OCI-M2 (cell line): ENCODE results near the gene PRICKLE2.

Experiments used
- DNase-seq: peaks from one replicate; lab custom pipeline; 2025; ENCODE audit not compliant: unreplicated experiment; lab: John Stamatoyannopoulos, UW

The PRICKLE2 gene

DNA sequence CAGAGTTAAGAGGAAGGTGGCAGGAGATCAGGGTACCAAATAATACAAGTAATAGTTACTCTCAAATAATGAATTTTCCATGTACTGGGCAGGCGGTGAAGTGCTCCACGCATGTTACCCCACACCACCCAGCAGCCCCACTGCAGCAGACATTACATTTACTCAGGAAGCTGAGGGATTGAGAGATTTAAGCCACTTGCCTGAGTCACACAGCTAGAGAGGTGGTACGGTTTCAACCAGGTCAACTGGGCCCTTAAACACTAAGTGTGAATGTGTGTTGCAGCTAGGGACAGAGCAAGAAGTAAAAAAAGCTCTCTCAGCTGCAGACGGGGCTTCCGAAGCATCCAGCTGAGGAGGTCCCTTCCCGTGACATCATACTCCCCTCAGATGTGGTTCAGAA lies 91.3 kb downstream of the PRICKLE2 start:
- DNase-seq, result no peak

DNA sequence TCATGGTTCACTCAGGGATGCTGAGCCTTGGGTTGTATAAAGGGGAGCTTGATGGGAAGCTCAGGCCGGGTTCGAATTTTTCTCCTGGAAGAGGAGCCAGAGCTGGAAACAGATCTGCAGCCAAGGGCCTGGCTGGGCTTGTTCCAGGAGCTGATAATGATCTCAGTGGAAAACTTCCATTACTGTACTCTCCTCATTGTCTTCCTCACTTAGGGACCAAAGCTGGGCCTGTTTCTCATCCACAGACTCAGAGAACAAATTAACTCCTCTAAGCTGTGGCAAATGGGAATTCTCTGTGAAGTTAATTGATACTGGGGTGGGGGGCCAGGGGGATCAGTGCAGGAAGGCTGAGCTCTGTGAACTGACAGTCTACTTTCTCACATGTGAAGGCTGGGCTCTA lies 92.0 kb downstream of the PRICKLE2 start:
- no peak for DNase-seq

DNA sequence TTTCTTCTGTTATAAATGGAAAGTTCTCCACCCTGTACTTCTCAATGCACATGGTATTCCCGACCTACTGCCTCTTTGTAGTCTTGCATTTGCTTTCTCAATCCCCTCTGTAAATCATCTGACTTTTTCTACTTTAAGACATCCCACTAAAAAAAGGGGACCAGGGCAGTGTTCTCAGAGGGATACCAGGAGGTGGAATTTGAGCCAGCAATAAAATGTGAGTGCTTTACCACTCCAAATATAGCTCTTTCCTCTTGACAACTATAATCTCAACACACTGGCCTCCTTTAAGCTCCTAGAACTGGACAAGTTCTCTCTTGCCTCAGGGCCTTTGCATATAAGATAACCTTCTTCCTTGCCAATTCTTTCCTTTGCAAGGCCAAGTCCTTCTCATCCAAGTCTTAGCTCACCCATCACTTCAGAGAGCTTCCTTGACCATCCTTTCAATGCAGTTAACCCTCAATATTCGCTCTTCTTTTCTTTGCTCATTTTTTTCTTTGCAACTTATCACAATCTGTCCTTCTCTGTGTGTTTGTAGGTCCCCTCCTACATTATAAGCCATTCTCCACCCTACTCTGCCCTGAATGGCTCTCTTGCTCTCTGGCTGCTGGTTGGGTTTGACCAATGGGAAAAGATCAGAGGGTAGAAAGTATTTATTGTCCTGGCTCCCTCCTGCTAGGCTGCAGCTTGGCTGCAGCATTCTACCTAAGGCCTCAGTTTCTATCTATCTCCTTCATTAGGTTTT lies 93.4 kb downstream of the PRICKLE2 start:
- DNase-seq, result no peak

DNA sequence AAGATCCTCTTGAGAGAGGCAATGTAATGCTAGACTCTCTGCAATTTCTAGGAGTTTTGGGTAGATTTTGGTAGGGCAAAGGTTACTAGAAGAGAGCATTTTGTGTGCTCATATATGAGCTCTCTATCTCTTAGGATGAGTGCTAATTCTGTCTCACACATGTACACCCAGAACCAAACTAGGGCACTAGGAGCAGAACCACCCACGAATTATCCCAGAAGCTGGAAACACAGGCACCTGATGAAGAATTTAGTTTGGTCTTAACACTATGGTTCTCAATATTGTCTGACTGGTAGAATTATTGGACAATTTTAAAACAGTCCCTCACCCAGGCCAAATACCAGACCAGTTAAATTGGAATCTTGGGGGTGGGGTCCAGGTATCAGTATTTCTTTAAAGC lies 94.8 kb downstream of the PRICKLE2 start:
- DNase-seq, result no peak

DNA sequence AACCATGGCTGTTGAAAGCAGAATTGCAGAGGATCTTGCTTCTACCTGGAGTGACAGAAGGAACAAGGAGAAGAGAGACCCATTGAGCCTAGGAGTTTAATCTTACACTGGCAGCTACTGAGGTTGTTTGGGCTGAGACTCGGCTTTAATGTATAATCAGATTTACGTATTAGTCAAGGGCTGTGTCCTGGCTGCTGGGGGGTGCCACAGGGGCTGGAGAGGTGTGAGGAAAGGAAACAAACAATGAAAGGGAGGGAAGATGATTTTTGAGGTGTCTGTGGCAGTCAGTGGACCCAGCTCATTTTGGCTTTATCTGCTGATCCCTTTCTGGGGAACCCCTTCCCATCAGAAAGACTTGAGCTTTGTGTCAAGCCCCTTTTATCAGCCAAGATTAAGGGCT lies 95.7 kb downstream of the PRICKLE2 start:
- DNase-seq, result no peak

DNA sequence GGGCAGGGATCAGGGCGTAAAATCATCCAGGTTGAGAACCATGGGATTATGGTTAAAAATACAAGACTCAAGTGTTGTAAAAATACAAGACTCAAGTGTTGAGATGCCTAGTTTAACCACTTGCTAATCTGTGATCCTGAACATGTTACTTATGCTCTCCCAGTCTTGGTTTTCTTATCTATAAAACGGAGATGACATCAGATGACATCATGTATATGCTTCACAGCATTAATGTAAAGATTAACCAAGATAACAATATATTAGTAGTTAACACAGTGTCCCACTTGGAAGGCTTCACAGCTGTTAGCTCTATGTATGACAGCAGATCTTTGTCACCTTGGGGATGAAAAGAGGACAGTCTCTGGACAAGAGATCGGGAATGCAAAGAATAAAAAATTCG lies 96.2 kb downstream of the PRICKLE2 start:
- DNase-seq, result no peak

DNA sequence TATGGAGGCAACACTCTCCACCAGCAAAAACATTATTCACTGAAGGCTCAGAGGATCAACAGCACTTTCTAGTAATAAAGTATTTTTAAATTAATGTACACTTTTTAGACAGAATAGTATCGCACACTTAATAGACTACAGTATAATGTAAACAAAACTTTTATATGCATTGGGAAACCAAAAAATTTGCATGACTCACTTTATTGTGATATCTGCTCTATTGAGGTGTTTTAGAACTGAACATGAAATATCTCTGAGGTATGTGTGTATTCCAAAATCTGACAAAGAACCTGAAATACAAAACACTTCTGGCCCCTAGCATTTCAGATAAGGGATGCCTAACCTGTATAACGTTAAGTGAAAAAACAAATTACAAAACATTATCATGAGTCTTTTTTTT lies 99.7 kb downstream of the PRICKLE2 start:
- DNase-seq, result no peak

DNA sequence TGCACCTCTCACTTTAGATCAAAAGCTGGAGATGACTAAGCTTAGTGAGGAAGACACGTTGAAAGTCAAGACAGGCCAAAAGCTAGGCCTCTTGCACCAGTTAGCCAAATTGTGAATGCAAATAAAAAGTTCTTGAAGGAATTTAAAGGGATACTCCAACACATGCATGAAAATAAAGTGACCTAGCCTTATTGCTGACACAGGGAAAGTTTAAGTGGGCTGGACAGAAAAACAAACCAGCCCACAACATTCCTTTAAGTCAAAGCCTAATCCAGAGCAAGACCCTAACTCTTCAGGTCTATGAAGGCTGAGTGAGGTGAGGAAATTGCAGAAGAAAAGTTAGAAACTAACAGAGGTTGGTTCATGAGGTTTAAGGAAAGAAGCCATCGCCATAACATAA lies 101.3 kb downstream of the PRICKLE2 start:
- DNase-seq, result no peak

DNA sequence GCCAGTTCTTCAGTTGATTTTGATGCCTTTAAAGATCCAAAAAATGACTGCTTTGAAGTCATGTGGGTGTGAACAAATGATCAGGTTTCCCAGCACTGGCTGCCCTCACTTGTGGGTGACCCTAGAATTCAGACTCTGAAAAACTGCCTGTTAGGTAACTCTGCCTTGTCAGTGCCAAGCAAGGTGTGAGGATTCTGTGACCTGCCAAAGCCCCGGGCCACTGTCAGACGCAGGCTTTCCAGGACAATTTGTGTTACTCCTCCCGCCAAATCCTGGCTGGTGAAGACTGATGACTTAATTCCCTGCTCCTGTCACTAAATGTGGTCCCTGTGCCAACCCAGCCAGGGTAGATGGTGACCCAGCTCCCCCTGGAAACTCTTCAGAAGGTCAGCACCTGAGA lies 102.8 kb downstream of the PRICKLE2 start:
- no peak for DNase-seq

DNA sequence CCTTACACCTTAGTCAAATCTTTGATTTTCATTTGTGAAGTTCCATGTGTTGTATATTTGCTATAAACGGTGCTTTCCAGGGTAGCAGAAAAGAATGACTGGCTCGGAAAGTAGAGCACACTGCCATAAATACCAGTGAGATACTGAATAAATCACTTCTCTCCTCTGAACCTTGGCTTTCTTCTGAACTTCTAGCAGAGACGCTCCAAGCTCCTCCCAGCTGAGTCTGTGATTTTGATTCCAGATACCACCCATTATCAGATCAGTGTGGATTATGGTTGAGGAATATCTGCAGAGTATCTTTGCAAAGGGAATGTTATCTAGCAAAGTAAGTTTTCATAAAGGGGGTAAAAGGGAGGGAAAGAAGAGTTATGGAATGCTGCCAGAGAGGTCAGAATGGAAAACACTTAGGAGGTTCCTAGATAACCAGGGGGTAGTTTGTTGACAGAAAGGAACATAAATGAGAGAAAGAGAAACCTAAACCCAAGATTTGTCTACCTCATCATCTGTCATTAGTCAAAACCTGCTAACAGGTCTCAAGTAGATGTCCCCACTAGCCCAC lies 103.4 kb downstream of the PRICKLE2 start:
- no peak for DNase-seq

DNA sequence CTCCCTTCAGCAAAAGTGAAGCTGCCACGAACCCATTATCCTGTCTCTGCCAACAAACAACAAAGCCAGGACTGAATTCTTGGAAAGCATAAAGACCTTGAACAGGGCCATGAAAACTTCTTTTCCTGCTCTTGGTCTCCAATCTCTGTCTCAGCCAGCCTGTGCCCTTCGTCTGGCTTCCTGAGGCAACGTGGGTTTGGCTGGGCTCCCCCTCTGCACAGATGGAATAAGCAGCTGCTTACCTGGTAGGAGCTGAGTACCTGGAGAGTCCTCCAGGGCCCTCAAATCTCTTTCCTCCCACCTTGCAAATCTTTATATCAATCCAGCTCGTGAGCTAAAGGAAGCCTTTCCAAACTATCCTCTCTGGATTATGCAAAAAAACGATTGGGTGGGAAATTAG lies 104.4 kb downstream of the PRICKLE2 start:
- no peak for DNase-seq

DNA sequence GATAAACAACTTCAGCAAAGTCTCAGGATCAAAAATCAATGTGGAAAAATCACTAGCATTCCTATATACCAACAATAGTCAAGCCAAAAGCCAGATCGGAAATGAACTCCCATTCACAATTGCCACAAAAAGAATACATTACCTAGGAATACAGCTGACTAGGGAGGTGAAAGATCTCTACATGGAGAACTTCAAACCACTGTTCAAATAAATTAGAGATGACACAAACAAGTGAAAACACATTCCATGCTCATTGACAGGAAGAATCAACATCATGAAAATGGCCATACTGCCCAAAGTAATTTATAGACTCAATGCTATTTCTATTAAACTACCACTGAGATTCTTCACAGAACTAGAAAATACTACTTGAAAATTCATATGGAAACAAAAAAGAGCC lies 107.8 kb downstream of the PRICKLE2 start:
- DNase-seq, result no peak

DNA sequence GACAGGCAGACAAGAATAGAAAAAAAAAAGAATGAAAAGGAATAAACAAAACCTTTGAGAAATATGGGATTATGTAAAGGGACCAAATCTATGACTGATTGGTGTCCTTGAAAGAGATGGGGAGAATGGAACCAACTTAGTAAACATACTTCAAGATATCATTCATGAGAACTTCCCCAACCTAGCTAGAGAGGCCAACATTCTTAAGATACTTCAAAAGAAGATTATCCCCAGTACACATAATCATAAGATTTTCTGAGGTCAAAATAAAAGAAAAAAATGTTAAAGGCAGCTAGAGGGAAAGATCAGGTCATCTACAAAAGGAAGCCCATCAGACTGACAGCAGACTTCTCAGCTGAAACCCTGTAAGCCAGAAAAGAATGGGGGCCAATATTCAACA lies 110.6 kb downstream of the PRICKLE2 start:
- DNase-seq, result no peak

DNA sequence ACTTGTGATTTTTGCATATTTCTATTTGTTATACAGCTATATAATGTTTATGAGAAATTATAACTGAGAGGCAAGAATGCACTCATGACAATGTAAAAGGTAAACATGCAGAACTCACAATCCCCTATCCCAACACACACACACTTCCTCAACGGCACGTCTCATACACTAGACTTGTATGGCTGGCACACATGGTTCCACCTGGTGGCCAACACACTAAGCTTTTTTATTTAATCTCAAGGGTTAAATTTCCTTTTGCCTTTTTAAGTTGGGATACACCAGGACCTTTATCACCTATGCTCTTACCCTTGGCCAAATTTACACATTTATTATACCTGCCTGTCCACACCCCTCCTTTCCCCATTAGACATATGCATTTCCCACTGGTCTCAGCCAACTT lies 113.4 kb downstream of the PRICKLE2 start:
- DNase-seq, result no peak

DNA sequence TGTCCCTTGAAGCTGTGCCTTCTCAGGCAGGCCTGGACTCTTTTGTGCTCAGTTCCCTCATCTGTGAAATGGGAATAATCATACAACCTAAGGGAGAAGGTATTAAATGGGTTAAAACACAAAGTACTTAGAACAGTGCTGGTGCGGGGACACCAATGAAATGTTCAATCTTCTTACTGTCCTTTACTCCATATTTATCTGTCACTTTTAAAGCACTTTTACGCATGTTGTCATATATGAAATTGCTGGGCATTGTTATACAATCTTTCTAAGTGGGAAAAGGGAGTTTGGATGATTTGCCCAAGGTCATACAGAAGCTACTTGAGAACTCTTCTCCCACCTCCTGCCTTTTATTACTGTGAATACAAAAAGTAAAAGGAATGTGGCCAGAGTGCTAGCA lies 114.2 kb downstream of the PRICKLE2 start:
- DNase-seq, result no peak

DNA sequence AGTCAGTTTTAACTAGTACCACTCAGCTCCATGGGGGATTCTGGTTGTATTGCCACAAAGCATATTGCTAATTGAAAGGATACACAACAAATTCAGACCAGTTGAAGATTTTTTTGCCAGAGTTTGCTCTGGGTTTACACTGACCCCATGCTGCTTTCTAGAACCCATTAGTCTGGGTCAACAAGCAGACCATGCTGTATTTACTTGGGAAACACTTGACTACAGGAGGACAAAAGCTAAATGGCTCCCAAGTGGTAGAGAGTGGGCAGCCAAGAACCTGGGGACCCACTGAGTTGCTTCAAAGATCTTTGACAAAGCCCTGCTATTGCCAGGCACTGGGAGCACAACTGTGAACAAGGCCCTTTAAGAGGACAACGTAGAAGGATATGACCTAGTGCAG lies 115.2 kb downstream of the PRICKLE2 start:
- no peak for DNase-seq

DNA sequence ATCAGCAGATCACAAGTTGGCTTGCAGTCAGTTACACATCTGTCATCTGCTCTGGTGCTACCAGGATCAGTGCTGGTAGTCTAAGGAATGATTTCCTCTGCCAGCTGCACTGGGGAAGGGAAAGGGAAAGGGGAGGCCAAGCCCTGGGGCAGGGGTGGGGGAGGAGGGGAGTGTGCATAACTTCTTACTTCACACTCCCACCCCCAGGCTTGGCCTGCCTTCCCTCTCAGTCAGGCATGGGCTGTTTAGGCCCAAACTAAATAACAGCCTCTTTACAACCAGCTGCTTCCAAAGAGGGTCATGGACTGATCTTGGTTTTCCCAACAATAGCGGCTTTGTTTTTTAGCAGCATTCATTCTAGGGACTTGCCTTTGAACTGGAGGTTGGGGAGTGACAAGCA lies 115.8 kb downstream of the PRICKLE2 start:
- no peak for DNase-seq

DNA sequence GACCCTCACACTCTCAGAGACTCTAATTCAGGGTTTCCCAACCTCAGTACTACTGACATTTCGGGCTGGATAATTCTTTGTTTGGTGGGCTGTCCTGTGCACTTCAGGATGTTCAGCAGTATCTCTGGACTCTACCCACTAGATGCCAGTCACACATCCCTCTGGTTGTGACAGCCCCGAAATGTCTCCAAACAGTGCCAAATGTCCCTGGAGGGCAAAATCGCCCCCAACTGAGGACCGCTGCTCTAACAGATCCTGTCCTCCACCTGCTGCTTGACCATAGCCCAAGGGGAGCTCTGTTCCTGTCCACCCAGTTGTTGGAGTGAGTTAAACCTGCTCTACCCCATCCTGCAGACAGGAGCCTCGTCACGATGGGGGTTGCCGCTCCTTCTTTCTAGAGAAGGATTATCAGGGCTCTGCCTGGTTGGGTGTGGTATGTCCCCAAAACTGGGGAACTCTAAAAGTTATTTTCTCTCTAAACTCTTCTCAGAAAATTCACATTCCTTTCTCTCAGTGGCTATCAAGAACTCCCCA lies 116.4 kb downstream of the PRICKLE2 start:
- no peak for DNase-seq

DNA sequence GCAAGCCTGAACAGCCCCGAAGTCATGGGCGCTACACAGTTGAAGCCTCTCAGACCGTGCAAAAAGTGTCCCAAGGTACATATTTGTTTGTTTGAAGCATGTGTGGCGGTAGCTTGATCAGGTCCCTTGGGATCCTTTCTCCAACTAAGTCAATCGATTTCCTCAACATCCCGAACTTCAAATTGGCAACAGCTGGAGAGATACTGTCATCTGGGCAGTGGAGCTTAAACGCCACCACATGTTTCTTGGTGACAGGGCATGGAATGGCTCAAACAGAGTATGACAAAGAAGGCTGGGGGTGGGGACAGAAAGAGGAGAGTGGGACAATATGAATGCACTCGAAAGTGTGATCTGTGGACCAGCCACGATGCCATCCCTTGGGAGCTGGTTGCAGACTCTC lies 117.0 kb downstream of the PRICKLE2 start:
- no peak for DNase-seq

DNA sequence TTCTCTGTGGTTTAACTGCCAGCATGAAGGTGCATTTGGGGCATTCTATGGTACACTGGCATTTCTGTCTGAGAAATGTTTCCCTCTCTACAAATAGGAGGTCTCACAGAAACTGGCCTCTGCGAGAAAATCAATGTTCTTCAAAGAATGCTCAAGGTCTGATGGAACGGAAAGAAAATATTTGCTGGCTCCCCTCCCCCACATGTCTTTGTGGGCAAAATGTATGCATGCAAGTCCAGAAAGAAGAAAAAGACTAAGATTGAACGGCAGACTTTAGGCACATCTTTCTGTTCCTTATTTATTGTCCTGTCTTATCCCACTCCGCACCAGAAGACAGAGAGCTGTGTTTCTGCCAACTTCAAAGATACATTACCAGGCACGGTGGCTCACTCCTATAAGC lies 118.1 kb downstream of the PRICKLE2 start:
- no peak for DNase-seq

DNA sequence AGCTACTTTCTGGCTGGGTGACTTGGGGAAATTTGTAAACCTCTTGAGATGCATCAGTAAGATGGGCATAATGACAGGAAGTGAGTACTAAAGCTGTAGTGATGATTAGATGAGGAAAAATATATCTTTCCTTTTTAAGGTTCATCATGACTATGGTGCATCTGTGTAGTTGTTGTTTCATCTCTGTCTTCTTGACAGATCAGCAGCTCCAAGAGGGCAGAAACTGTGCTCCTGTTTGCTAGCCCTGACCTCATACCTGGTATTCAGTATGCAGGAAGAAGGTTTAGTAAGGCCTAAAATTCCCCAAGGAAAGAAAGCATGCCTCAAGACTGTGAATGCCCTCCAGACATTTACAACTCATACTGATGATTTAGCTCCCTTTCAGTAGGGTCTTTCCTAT lies 119.5 kb downstream of the PRICKLE2 start:
- no peak for DNase-seq

DNA sequence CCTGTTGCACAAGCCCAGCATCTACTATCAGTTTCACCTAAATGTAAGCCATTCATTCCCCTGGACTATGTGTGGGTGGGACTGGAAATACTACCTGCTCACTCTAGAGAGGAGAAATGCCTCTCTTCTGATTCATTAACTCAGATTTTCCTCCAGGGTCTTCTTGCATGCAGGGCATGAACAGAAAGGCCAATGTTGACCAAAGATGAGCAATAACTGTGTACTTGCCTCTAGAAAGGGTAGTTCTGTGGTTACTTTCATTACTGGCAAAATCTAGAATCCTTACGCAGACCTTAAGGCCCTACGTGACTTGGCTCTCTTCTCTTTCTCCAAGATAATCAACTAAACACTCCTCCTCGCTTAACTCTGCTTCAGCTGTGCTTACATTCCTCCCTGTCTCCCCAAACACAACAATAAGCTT lies 120.6 kb downstream of the PRICKLE2 start:
- no peak for DNase-seq

DNA sequence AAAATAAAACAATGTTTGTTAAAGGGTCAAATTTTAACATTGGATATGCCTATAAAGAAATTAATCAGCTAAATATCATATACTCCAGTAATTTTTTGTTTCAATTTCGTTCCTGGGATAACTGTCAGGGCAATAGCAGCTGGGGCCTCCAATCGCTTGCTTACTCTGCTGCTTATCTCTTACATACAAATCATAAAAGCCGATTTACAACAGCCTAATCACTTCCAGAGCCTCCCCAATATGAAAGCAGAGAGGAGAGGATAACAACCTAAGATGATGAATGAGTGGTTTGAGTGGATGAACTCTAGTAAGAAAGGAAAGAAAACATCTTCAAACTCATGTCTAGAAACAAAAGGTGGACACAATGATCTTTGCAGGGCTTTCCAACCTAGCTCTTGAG lies 121.3 kb downstream of the PRICKLE2 start:
- no peak for DNase-seq
